ENCODE measurements around the gene FAM169A. TPM values are rescaled to one million over a fixed set of nuclear protein-coding genes. Genes with fewer than 3 reads are reported as not detected.

FAM169A gene
- polyA plus RNA-seq, 1 donor from 2014 or later, result 46.7 TPM

DNA sequence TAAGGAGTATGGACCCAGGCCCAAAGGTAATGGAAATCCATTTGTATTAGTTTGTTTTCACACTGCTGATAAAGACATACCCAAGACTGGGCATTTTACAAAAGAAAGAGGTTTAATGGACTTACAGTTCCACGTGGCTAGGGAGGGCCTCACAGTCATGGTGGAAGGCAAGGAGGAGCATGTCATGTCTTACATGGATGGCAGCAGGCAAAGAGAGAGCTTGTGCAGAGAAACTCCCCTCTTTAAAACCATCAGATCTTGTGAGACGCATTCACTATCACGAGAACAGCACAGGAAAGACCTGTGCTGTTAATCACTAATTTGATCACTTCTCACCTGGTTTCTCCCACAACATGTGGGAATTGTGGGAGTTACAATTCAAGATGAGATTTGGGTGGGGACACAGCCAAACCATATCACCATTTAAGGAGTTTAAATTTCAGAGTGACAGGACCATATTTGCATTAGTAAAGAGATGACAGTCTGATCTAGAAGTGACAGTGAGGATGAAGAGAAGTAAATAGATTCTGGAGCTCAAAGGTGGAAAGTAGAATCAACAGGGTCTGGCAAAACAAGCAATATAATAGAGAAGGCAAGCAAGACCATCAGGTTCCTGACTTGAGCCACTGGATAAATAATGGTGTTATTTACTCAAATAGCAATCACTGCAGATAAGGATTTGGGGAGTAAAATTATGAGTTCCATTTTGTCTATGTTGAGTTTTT, 7.5 kb upstream of the FAM169A start:
- no peaks in the 10 kb centered on the region for H3K79me2 ChIP-seq (replicated peaks; ENCODE audit: insufficient read depth, low read length)
- H3K27me3 ChIP-seq (ENCODE audit: insufficient read depth, low read depth, low read length), result no peaks in the 10 kb centered on the region
- no peaks in the 10 kb centered on the region for H3K9me3 ChIP-seq (ENCODE audit: low read length)
- no peaks in the 10 kb centered on the region for H4K20me1 ChIP-seq (ENCODE audit: insufficient read depth)
- no peak overlapping the region for H3K4me3 ChIP-seq (ENCODE audit: low read length)
- H3F3A ChIP-seq (ENCODE audit: insufficient read depth, low read length, poor library complexity, severe bottlenecking), result no peaks in the 10 kb centered on the region
- H3K4me2 ChIP-seq (ENCODE audit: low read length), result no peak overlapping the region
- H3K9me2 ChIP-seq (ENCODE audit: insufficient read depth, low read length), result no peaks in the 10 kb centered on the region
- no peaks in the 10 kb centered on the region for H3K36me3 ChIP-seq (ENCODE audit: insufficient read depth, low read length)
- no peak overlapping the region for H2AFZ ChIP-seq (ENCODE audit: low read depth, low read length)
- H3K9ac ChIP-seq (ENCODE audit: low read length), result no peak overlapping the region
- TF ChIP-seq CTCF (IDR thresholded peaks at IDR 0.05; ENCODE audit: poor library complexity, severe bottlenecking), result no peak
- no peak for TF ChIP-seq RAD21 (conservative IDR thresholded peaks at IDR 0.05)
- TF ChIP-seq EP300 (conservative IDR thresholded peaks at IDR 0.05; ENCODE audit: poor library complexity, severe bottlenecking), result no peak
- TF ChIP-seq MXI1 (conservative IDR thresholded peaks at IDR 0.05; ENCODE audit: poor library complexity, severe bottlenecking), result no peak
- no peak for TF ChIP-seq SMC3 (conservative IDR thresholded peaks at IDR 0.05; ENCODE audit: poor library complexity)
- TF ChIP-seq TAF1 (IDR thresholded peaks at IDR 0.05; ENCODE audit: low read depth), result no peak
- TF ChIP-seq EZH2 (IDR thresholded peaks at IDR 0.05; ENCODE audit: borderline replicate concordance, insufficient read depth, low read length, poor library complexity, severe bottlenecking), result no peak
- TF ChIP-seq POLR2AphosphoS5 (IDR thresholded peaks at IDR 0.05), result no peak
- TF ChIP-seq, protein P1, sequence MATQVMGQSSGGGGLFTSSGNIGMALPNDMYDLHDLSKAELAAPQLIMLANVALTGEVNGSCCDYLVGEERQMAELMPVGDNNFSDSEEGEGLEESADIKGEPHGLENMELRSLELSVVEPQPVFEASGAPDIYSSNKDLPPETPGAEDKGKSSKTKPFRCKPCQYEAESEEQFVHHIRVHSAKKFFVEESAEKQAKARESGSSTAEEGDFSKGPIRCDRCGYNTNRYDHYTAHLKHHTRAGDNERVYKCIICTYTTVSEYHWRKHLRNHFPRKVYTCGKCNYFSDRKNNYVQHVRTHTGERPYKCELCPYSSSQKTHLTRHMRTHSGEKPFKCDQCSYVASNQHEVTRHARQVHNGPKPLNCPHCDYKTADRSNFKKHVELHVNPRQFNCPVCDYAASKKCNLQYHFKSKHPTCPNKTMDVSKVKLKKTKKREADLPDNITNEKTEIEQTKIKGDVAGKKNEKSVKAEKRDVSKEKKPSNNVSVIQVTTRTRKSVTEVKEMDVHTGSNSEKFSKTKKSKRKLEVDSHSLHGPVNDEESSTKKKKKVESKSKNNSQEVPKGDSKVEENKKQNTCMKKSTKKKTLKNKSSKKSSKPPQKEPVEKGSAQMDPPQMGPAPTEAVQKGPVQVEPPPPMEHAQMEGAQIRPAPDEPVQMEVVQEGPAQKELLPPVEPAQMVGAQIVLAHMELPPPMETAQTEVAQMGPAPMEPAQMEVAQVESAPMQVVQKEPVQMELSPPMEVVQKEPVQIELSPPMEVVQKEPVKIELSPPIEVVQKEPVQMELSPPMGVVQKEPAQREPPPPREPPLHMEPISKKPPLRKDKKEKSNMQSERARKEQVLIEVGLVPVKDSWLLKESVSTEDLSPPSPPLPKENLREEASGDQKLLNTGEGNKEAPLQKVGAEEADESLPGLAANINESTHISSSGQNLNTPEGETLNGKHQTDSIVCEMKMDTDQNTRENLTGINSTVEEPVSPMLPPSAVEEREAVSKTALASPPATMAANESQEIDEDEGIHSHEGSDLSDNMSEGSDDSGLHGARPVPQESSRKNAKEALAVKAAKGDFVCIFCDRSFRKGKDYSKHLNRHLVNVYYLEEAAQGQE (IDR thresholded peaks at IDR 0.05; ENCODE audit: borderline replicate concordance), result no peak
- no peak overlapping the region for H3K27ac ChIP-seq (ENCODE audit: low read length)

GRCh38 chr5:74870299-74871067, 4.3 kb upstream of the FAM169A start:
- Histone ChIP-seq H3K4me2 (ENCODE audit: low read length) (no peak overlapping the region), H2AFZ (ENCODE audit: low read depth, low read length) (no peak overlapping the region), H3K9ac (ENCODE audit: low read length) (no peak overlapping the region), H3K4me3 (ENCODE audit: low read length) (no peak overlapping the region), H4K20me1 (ENCODE audit: insufficient read depth) (no peaks in the 10 kb centered on the region), H3K9me3 (ENCODE audit: low read length) (no peaks in the 10 kb centered on the region), H3K36me3 (ENCODE audit: insufficient read depth, low read length) (no peaks in the 10 kb centered on the region), H3K27ac (ENCODE audit: low read length) (no peak overlapping the region), H3K9me2 (ENCODE audit: insufficient read depth, low read length) (no peaks in the 10 kb centered on the region), H3K27me3 (ENCODE audit: insufficient read depth, low read depth, low read length) (no peaks in the 10 kb centered on the region), H3K79me2 (replicated peaks; ENCODE audit: insufficient read depth, low read length) (peaks cover under 1% of the 10 kb centered on the region), H3F3A (ENCODE audit: insufficient read depth, low read length, poor library complexity, severe bottlenecking) (no peaks in the 10 kb centered on the region)
- TF ChIP-seq POLR2AphosphoS5 (IDR thresholded peaks at IDR 0.05) (no peak), MXI1 (conservative IDR thresholded peaks at IDR 0.05; ENCODE audit: poor library complexity, severe bottlenecking) (no peak), EZH2 (IDR thresholded peaks at IDR 0.05; ENCODE audit: borderline replicate concordance, insufficient read depth, low read length, poor library complexity, severe bottlenecking) (no peak), CTCF (IDR thresholded peaks at IDR 0.05; ENCODE audit: poor library complexity, severe bottlenecking) (no peak), TAF1 (IDR thresholded peaks at IDR 0.05; ENCODE audit: low read depth) (no peak), RAD21 (conservative IDR thresholded peaks at IDR 0.05) (no peak), SMC3 (conservative IDR thresholded peaks at IDR 0.05; ENCODE audit: poor library complexity) (no peak), EP300 (conservative IDR thresholded peaks at IDR 0.05; ENCODE audit: poor library complexity, severe bottlenecking) (no peak)
- TF ChIP-seq, protein P1 (IDR thresholded peaks at IDR 0.05; ENCODE audit: borderline replicate concordance), result no peak
